ENCODE results near the gene ARL16. TPM values are rescaled to one million over a fixed set of nuclear protein-coding genes. Genes with fewer than 3 reads are reported as not detected.

Gene ARL16
- total RNA-seq, 1 experiment from 2014 or later, result 49.8 TPM

- ChIA-PET CTCF (interaction anchor here (0.7 kb wide), 1 partner anchor 125 kb away, joined by 3 read pairs; no protein-coding TSS in a partner anchor), POLR2A (no interaction called here)
- Mint-ChIP-seq H3K27me3 (ENCODE audit: insufficient read depth, unreplicated experiment) (no peaks in the 10 kb centered on the region), H3K4me3 (ENCODE audit: unreplicated experiment) (no peak overlapping the region), H3K36me3 (ENCODE audit: insufficient read depth, unreplicated experiment) (peaks cover 13% of the 10 kb centered on the region), H3K27ac (ENCODE audit: unreplicated experiment) (no peak overlapping the region), H3K9me3 (ENCODE audit: unreplicated experiment) (no peaks in the 10 kb centered on the region), H3K4me1 (ENCODE audit: low read depth, unreplicated experiment) (no peaks in the 10 kb centered on the region)
- intact Hi-C loops (cut with micrococcal nuclease; ENCODE audit: unreplicated experiment), result no loop called here
- no peaks in the 10 kb centered on the region for H3K27me3 ChIP-seq (replicated peaks; ENCODE audit: control insufficient read depth, insufficient read depth, low read length)
- H3K36me3 ChIP-seq (ENCODE audit: control insufficient read depth, insufficient read depth, low read length), result no peaks in the 10 kb centered on the region
- DNase-seq, result no peak
- TF ChIP-seq, protein P1, sequence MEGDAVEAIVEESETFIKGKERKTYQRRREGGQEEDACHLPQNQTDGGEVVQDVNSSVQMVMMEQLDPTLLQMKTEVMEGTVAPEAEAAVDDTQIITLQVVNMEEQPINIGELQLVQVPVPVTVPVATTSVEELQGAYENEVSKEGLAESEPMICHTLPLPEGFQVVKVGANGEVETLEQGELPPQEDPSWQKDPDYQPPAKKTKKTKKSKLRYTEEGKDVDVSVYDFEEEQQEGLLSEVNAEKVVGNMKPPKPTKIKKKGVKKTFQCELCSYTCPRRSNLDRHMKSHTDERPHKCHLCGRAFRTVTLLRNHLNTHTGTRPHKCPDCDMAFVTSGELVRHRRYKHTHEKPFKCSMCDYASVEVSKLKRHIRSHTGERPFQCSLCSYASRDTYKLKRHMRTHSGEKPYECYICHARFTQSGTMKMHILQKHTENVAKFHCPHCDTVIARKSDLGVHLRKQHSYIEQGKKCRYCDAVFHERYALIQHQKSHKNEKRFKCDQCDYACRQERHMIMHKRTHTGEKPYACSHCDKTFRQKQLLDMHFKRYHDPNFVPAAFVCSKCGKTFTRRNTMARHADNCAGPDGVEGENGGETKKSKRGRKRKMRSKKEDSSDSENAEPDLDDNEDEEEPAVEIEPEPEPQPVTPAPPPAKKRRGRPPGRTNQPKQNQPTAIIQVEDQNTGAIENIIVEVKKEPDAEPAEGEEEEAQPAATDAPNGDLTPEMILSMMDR (IDR thresholded peaks at IDR 0.05; ENCODE audit: insufficient read depth in 1 of 2, low read depth in 1 of 2, low read length in 1 of 2, severe bottlenecking in 1 of 2, unreplicated experiment in 1 of 2), result no peak
- no peaks in the 10 kb centered on the region for H3K9me3 ChIP-seq
- BruUV-seq (replicated peaks), result no TSS peak
- peaks cover 4% of the 10 kb centered on the region; the same call in 1 of the 2 replicates for H3K4me1 ChIP-seq
- no peak overlapping the region for H3K4me3 ChIP-seq (ENCODE audit: low read depth, low read length)
These were observed 42.4 kb upstream of the ARL16 start for GRCh38 chr17:81726004-81726403.

GRCh38 chr17:81725439-81725838 lies 41.8 kb upstream of the ARL16 start:
- ChIA-PET CTCF (interaction anchor here (0.7 kb wide), 1 partner anchor 125 kb away, joined by 3 read pairs; no protein-coding TSS in a partner anchor), POLR2A (interaction anchor here (0.6 kb wide), 1 partner anchor 82 kb away, joined by 10 read pairs; no protein-coding TSS in a partner anchor)
- Mint-ChIP-seq H3K27me3 (ENCODE audit: insufficient read depth, unreplicated experiment) (no peaks in the 10 kb centered on the region), H3K27ac (ENCODE audit: unreplicated experiment) (no peak overlapping the region), H3K36me3 (ENCODE audit: insufficient read depth, unreplicated experiment) (peaks cover 13% of the 10 kb centered on the region), H3K9me3 (ENCODE audit: unreplicated experiment) (no peaks in the 10 kb centered on the region), H3K4me1 (ENCODE audit: low read depth, unreplicated experiment) (no peaks in the 10 kb centered on the region), H3K4me3 (ENCODE audit: unreplicated experiment) (no peak overlapping the region)
- TF ChIP-seq, protein P1 (IDR thresholded peaks at IDR 0.05; ENCODE audit: insufficient read depth in 1 of 2, low read depth in 1 of 2, low read length in 1 of 2, severe bottlenecking in 1 of 2, unreplicated experiment in 1 of 2), result no peak
- Histone ChIP-seq H3K36me3 (ENCODE audit: control insufficient read depth, insufficient read depth, low read length) (no peaks in the 10 kb centered on the region), H3K4me3 (ENCODE audit: low read depth, low read length) (no peak overlapping the region), H3K9me3 (no peaks in the 10 kb centered on the region), H3K4me1 (peaks cover 4% of the 10 kb centered on the region; the same call in 1 of the 2 replicates), H3K27me3 (replicated peaks; ENCODE audit: control insufficient read depth, insufficient read depth, low read length) (no peaks in the 10 kb centered on the region)
- BruUV-seq (replicated peaks), result no TSS peak
- intact Hi-C loops (cut with micrococcal nuclease; ENCODE audit: unreplicated experiment), result no loop called here
- DNase-seq, result no peak

DNA sequence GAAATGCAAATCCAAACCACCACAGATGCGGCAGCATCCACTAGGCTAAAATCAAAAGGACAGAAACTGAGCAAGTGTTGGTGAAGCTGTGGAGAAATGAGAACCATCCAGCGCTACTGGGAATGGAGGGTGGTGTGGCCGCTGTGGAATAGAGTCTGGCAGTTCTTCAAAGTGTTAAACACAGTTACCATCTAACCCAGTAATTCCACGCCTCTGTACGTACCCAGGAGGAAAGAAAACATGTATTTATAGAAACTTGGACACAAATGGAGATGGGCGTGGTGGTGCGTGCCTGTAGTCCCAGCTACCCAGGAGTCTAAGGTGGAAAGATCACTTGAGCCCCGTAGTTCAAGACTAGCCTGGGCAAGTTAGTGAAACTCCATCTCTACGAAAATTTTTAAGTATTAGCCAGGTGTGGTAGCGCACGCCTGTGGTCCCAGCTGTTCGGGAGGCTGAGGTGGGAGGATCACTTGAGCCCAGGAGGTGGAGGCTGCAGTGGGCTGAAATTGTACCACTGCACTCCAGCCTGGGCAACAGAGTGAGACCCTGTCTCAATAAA lies 40.1 kb upstream of the ARL16 start:
- intact Hi-C loops (cut with micrococcal nuclease; ENCODE audit: unreplicated experiment), result no loop called here
- H3K36me3 ChIP-seq (ENCODE audit: control insufficient read depth, insufficient read depth, low read length), result no peaks in the 10 kb centered on the region
- no peaks in the 10 kb centered on the region for H3K27me3 ChIP-seq (replicated peaks; ENCODE audit: control insufficient read depth, insufficient read depth, low read length)
- Mint-ChIP-seq H3K9me3 (ENCODE audit: unreplicated experiment) (no peaks in the 10 kb centered on the region), H3K27me3 (ENCODE audit: insufficient read depth, unreplicated experiment) (no peaks in the 10 kb centered on the region), H3K4me3 (ENCODE audit: unreplicated experiment) (no peak overlapping the region), H3K36me3 (ENCODE audit: insufficient read depth, unreplicated experiment) (peaks cover 24% of the 10 kb centered on the region), H3K27ac (ENCODE audit: unreplicated experiment) (no peak overlapping the region), H3K4me1 (ENCODE audit: low read depth, unreplicated experiment) (no peaks in the 10 kb centered on the region)
- BruUV-seq (replicated peaks), result TSS peak; percentile 39
- ChIA-PET POLR2A (interaction anchor here (0.5 to 0.6 kb wide), 3 partner anchors 25 to 211 kb away, joined by 3 to 6 read pairs (median 3); partner anchors contain the start of gene ACTG1), CTCF (no interaction called here)
- no peaks in the 10 kb centered on the region for H3K9me3 ChIP-seq
- H3K4me3 ChIP-seq (ENCODE audit: low read depth, low read length), result no peak overlapping the region
- DNase-seq, result no peak
- TF ChIP-seq, protein P1 (IDR thresholded peaks at IDR 0.05; ENCODE audit: insufficient read depth in 1 of 2, low read depth in 1 of 2, low read length in 1 of 2, severe bottlenecking in 1 of 2, unreplicated experiment in 1 of 2), result no peak
- peaks cover 4% of the 10 kb centered on the region; the same call in 1 of the 2 replicates for H3K4me1 ChIP-seq
